ENCODE results near the gene LINC01488. TPM values are rescaled to one million over a fixed set of nuclear protein-coding genes. Genes with fewer than 3 reads are reported as not detected.

LINC01488 gene
- total RNA-seq, 2 experiments from 2014 or later: not detected

DNA sequence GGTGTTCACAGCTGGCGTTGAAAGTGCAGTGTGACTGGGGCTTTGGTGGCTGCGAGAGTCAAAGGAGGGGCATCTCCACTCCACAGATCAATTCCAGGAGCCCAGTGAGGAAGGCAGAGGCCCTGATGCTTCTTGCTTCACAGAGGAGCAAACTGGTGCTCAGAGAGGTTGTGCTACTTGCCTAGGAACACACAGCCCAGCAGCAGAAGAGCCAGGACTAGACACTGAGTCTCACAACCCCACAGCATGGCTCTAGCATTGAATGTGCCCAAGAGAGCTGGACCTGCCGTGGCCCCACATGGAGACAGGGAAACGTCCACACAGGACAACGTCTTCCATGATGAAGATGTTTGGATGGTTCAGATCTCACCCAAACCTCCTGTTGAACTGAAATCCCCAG lies 33.3 kb downstream of the LINC01488 start:
- no peak for ATAC-seq (ENCODE audit: low read depth)
- Mint-ChIP-seq H3K4me1 (no peaks in the 10 kb centered on the region), H3K36me3 (peaks cover 2% of the 10 kb centered on the region), H3K27me3 (peaks cover 4% of the 10 kb centered on the region), H3K27ac (no peak overlapping the region), H3K9me3 (peaks cover 11% of the 10 kb centered on the region), H3K4me3 (no peak overlapping the region)
- POLR2A ChIA-PET: no interaction called here
- no peak for DNase-seq

DNA sequence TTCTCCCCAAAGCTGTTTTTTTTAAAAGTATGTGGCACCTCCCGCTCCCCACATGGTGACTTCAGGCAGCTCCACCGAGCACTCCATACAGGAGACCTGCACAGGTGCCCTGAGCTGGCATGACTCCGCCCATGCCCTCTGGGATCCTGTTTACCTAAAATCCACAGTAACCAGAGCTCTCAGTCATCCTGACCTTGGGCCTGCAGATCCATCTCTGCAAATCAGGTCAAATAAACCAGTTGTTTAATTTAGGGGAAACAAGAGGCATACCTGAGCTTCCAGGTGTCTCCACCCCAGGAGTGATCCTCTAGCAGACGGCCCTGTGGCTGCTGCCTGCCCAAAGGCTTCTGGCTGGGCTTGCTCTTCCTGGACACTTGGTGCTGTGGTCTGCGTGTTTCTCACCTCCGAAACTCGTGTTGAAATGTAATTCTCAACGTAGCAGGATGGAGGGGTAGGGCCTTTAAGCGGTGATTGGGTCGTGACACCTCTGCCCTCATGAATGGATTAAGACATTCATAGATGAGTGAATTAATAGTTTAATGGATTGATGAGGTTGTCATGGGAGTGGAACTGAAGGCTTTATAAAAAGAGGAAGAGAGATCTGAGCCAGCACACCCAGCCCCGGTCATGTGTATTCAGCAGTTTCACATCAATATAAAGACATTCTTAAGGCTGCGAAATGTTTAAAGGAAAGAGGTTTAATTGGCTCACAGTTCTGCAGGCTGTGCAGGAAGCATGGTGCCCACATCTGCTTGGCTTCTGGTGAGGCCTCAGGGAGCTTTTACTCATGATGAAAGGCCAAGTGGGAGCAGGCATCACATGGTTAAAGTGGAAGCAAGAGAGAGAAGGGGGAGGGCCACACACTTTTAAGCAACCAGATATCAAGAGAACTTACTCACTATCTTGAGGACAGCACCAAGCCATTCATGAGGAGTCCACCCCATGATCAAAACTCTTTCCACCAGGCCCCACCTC lies 34.1 kb downstream of the LINC01488 start:
- no peaks in the 10 kb centered on the region for H3K4me1 Mint-ChIP-seq
- POLR2A ChIA-PET: no interaction called here
- H3K9me3 Mint-ChIP-seq: peaks cover 11% of the 10 kb centered on the region
- ATAC-seq (ENCODE audit: low read depth): no peak
- H3K36me3 Mint-ChIP-seq: peaks cover 2% of the 10 kb centered on the region
- no peak for DNase-seq
- H3K27me3 Mint-ChIP-seq: peaks cover 4% of the 10 kb centered on the region
- H3K27ac Mint-ChIP-seq: no peak overlapping the region
- H3K4me3 Mint-ChIP-seq: no peak overlapping the region

DNA sequence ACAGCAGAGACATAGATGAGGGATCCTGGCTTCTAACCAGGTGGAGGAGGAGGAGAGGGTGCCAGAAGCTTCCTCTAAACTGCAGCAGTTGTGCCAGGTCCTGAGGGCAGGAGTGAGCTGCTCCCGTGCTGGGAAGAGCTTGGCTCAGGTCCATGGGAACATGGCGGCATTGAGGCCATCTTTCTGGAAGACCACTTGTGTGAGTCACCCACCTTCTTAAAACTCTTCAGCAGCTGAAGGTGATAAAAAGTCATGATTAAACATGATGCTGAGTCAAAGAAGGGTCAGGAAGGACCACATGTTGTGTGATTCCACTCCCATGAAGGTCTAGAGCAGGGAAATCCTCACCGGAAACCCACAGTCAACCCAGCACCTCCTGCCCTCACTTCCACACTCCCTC lies 35.1 kb downstream of the LINC01488 start:
- ATAC-seq (ENCODE audit: low read depth) (no peak), DNase-seq (no peak)
- peaks cover 9% of the 10 kb centered on the region for H3K27me3 Mint-ChIP-seq
- H3K9me3 Mint-ChIP-seq: peaks cover 11% of the 10 kb centered on the region
- POLR2A ChIA-PET: no interaction called here
- H3K4me3 Mint-ChIP-seq: no peak overlapping the region
- H3K36me3 Mint-ChIP-seq: peaks cover 2% of the 10 kb centered on the region
- no peak overlapping the region for H3K27ac Mint-ChIP-seq
- H3K4me1 Mint-ChIP-seq: no peaks in the 10 kb centered on the region

DNA sequence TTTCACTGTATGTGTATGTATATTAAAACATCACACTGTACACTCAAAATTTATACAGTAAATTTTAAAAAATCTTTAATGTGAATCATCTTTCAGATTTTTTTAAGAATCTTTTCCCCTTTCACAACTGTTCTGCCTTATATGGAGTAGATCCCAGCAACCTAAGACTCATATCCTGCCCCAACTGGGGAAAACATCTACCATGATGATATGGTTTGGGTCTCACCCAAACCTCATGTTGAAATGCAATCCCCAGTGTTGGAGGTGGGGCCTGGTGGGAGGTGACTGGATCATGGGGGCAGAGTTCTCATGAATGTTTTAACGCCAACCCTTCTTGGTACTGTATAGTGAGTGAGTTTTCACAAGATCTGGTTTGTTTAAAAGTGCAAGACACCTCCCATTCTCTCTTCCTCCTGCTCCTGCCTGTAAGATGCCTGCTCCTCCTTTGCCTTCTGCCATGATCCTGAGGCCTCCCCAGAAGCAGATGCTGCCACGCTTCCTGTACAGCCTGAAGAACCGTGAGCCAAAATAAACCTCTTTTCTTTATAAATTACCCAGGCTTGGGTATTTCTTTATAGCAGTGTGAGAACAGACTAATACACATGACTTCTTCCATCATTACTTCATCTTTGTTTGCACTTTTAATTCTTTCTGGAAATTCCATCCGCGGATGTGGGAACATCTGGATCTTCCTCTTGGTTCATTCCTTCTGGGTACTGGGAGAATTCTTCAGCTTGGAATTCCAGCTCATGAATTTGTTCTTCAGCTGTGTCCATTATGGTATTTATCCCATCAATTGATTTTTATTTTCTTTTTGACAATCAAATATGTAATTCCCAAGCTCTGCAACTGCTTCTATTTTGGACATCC lies 36.9 kb downstream of the LINC01488 start:
- ATAC-seq (ENCODE audit: low read depth) (no peak), DNase-seq (no peak)
- peaks cover 2% of the 10 kb centered on the region for H3K36me3 Mint-ChIP-seq
- no peak overlapping the region for H3K27ac Mint-ChIP-seq
- H3K9me3 Mint-ChIP-seq: peaks cover 11% of the 10 kb centered on the region
- H3K27me3 Mint-ChIP-seq: peaks cover 9% of the 10 kb centered on the region
- POLR2A ChIA-PET: no interaction called here
- H3K4me1 Mint-ChIP-seq: no peaks in the 10 kb centered on the region
- H3K4me3 Mint-ChIP-seq: no peak overlapping the region

DNA sequence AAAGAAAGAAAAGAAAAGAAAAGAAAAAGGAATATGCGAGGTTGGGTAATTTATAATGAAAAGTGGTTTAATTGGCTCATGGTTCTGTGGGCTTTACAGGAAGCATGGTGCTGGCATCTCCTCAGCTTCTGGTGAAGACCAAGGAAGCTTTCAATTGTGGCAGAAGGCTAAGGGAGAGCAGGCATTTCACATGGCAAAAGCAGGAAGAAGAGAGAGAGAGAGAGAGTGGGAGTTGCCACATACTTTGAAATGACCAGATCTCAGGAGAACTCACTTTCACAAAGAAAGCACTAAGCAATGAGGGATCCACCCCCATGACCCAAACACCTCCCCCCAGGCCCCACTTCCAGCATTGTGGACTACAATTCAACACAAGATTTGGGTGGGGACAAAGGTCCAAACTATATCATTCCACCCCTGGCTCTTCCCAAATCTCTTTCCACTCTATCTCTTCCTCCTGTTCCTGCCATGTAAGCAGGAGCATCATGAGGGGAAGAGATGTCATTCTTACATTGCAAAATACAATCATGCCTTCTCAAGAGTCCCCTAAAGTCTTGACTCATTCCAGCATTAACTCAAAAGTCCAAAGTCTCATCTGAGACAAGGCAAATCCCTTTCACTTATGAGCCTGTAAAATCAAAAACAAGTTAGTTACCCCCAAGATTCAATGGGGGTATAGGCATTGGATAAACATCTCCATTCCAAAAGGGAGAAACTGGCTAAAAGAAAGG lies 38.9 kb downstream of the LINC01488 start:
- H3K27me3 Mint-ChIP-seq: peaks cover 9% of the 10 kb centered on the region
- H3K4me1 Mint-ChIP-seq: no peaks in the 10 kb centered on the region
- no peak for DNase-seq
- H3K4me3 Mint-ChIP-seq: no peak overlapping the region
- POLR2A ChIA-PET: no interaction called here
- ATAC-seq (ENCODE audit: low read depth): no peak
- H3K27ac Mint-ChIP-seq: no peak overlapping the region
- peaks cover 2% of the 10 kb centered on the region for H3K36me3 Mint-ChIP-seq
- H3K9me3 Mint-ChIP-seq: peaks cover 11% of the 10 kb centered on the region

DNA sequence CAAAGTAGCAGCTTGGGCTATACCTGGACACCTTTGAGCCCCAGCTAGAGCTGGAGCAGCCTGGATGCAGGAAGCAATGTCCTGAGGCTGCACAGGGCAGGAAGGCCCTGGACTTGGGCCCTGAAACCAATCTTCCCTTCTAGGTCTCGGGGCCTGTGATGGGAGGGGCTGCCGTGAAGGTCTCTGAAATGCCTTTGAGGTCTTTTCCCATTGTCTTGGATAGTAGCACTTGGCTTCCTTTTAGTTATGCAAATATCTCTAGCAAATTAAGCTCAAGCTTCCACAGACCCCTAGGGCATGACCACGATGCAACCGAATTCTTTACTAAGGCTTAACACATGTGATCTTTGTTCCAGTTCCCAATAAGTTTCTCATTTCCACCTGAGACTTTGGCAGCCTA lies 40.0 kb downstream of the LINC01488 start:
- POLR2A ChIA-PET: no interaction called here
- no peak overlapping the region for H3K27ac Mint-ChIP-seq
- H3K9me3 Mint-ChIP-seq: peaks cover 9% of the 10 kb centered on the region
- no peak for DNase-seq
- peaks cover 2% of the 10 kb centered on the region for H3K36me3 Mint-ChIP-seq
- H3K27me3 Mint-ChIP-seq: peaks cover 7% of the 10 kb centered on the region
- H3K4me1 Mint-ChIP-seq: no peaks in the 10 kb centered on the region
- H3K4me3 Mint-ChIP-seq: no peak overlapping the region
- no peak for ATAC-seq (ENCODE audit: low read depth)

DNA sequence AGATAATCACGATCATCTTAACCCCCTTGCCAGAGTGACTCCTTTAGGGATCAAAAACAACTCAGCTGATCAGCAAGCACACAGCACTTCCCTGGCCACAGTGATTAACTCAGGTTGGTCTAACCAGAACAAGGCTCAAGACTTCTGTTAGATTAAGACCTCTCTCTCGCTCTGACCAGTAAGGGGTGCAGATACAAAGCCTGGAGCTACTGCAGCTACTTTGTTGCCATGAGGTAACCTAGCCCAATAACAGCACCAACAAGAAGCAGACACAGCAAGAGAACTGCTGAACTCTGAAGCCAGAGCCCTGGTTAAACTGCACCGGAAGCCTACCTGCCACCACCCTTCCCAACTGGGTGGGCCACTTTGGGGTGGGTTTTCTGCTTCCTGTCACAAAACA lies 42.0 kb downstream of the LINC01488 start:
- DNase-seq (no peak), ATAC-seq (ENCODE audit: low read depth) (no peak)
- POLR2A ChIA-PET: no interaction called here
- H3K27me3 Mint-ChIP-seq: peaks cover 4% of the 10 kb centered on the region
- no peak overlapping the region for H3K27ac Mint-ChIP-seq
- peaks cover 3% of the 10 kb centered on the region for H3K9me3 Mint-ChIP-seq
- H3K4me3 Mint-ChIP-seq: no peak overlapping the region
- no peaks in the 10 kb centered on the region for H3K4me1 Mint-ChIP-seq
- H3K36me3 Mint-ChIP-seq: no peaks in the 10 kb centered on the region

DNA sequence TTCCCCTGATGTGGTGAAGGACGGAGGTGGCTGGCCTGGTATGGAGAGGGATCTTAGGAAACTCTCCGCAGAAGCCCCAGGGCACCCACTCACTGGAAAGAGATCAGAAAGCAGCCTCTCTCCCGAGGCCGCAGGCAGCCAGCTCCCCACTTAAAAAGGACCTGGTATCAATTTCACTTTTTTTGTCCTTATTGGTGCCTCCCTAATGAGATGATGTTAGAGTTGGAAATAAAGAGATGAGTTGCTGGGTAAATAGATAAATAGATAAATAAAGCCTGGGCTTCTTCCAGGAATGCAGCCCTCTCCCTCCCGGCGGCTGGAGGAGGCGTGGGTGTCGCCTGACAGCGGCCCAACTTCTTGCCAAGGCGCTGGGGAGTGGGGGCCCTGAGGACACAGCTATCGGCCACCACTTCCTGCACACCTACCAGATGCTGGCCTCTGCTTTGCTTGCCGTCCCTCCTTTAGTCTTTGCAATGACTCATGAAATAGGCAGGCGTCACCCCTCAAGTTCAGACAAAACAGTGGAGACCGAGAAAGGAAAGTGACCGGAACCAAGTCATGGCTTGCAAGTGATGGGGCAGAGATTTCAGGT lies 42.9 kb downstream of the LINC01488 start:
- Mint-ChIP-seq H3K27ac (no peak overlapping the region), H3K36me3 (no peaks in the 10 kb centered on the region), H3K9me3 (no peaks in the 10 kb centered on the region), H3K4me3 (no peak overlapping the region), H3K27me3 (peaks cover 4% of the 10 kb centered on the region), H3K4me1 (no peaks in the 10 kb centered on the region)
- no peak for ATAC-seq (ENCODE audit: low read depth)
- POLR2A ChIA-PET: no interaction called here
- no peak for DNase-seq

DNA sequence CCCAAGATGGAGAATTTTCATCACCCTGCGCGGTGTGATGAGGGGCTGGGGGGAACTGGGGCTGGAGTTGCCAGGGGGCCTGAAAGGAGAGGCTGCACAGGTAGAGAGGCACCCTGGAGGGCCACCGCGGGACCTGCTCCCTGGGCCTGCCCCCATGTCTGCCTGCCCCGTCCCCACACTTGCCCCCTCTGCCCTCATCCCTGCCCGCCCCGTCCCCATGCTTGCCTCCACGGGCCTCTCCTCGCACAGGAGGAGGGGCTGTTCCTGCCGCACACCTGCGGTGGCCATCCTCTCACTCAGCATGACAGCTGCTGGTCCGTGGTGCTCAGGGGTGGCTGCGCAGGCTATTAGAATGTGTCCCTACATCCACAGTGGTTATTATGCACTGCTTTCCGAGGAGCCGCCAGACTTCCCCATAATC lies 43.5 kb downstream of the LINC01488 start:
- H3K27ac Mint-ChIP-seq: no peak overlapping the region
- POLR2A ChIA-PET: no interaction called here
- no peaks in the 10 kb centered on the region for H3K36me3 Mint-ChIP-seq
- H3K27me3 Mint-ChIP-seq: peaks cover 6% of the 10 kb centered on the region
- H3K4me1 Mint-ChIP-seq: no peaks in the 10 kb centered on the region
- no peak overlapping the region for H3K4me3 Mint-ChIP-seq
- H3K9me3 Mint-ChIP-seq: no peaks in the 10 kb centered on the region
- DNase-seq (no peak), ATAC-seq (ENCODE audit: low read depth) (no peak)

DNA sequence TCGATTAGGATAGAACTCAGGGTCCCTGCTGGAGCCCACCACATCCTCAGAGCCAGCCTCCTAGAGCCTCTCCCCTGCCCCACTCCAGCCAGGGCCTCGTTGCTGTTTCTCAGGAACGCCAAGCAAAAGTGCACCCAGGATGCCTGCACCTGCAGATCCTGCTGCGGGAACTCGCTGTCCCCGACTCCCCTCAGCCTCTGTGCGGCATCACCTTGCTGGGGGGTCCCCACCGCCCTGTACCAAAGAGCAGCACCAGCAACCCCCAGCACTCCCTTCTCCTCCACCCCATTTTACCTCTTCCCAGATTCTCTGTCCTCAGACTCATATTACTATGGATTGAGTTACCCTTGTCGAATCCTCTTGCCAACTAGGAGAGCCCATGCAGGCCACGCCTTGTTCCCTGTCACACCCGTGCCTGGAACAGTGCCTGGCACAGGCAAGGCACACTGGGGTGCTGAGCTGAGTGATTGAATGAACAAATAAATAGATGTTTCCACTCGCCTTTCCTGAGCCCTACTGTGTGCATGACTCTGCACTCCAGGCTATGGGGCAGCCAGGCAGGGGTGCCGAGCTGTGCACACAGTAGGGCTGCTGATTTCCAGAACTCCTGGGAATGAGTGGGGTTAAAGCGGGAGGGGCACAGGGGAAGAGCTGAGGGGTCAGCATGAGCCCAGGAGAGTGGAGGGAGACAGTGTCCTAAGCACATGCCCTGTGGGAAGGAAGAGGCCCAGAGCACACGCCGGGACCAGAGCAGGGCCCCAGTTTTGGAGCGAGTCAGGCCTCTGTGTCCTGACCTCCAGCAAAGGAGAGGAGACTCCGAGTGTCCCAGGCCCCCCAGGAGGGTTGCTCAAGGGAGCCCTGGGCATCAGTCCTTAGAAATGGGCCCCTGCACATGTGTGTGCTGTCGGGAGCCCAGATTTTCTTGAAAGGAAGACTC lies 44.3 kb downstream of the LINC01488 start:
- POLR2A ChIA-PET: no interaction called here
- H3K27ac Mint-ChIP-seq: no peak overlapping the region
- H3K36me3 Mint-ChIP-seq: no peaks in the 10 kb centered on the region
- no peaks in the 10 kb centered on the region for H3K9me3 Mint-ChIP-seq
- no peak overlapping the region for H3K4me3 Mint-ChIP-seq
- no peaks in the 10 kb centered on the region for H3K4me1 Mint-ChIP-seq
- DNase-seq (no peak), ATAC-seq (ENCODE audit: low read depth) (no peak)
- H3K27me3 Mint-ChIP-seq: peaks cover 11% of the 10 kb centered on the region

DNA sequence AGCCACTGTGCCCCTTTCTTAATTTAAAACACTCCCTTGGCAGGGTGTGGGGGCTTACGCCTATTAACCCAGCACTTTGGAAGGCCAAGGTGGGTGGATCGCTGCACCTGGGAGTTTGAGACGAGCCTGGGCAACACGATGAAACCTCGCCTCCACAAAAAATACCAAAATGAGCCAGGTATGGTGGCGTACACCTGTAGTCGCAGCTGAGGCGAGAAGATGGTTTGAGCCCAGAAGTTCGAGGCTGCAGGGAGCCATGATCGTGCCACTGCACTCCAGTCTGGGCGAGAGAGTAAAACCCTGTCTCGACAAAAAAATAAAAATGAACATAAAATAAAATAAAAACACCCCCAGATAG lies 45.0 kb downstream of the LINC01488 start:
- H3K36me3 Mint-ChIP-seq: no peaks in the 10 kb centered on the region
- no peak overlapping the region for H3K27ac Mint-ChIP-seq
- no peaks in the 10 kb centered on the region for H3K4me1 Mint-ChIP-seq
- H3K27me3 Mint-ChIP-seq: peaks cover 11% of the 10 kb centered on the region
- POLR2A ChIA-PET: no interaction called here
- H3K9me3 Mint-ChIP-seq: no peaks in the 10 kb centered on the region
- DNase-seq (no peak), ATAC-seq (ENCODE audit: low read depth) (no peak)
- no peak overlapping the region for H3K4me3 Mint-ChIP-seq

DNA sequence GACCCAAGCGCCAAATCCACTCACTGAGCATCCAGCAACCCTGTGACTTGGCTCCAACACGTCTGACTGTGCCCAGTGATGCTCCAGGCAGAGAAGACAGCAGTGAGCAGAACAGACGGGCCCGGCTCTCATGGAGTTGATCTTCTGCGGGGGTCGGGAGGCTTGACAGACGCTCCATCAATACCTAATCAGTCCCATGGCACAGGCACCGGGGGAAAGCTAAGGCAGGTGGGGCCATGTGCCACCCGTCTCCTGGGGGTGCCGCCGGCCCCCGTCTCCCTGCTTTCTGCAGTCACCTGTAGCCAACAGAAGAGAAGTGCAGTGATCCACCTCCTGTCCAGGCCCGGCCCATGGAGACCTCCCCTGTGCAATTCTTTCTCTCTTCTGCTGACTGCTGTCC lies 47.5 kb downstream of the LINC01488 start:
- Mint-ChIP-seq H3K4me1 (no peaks in the 10 kb centered on the region), H3K36me3 (no peaks in the 10 kb centered on the region), H3K27me3 (peaks cover 21% of the 10 kb centered on the region), H3K4me3 (no peak overlapping the region), H3K9me3 (no peaks in the 10 kb centered on the region), H3K27ac (no peak overlapping the region)
- no peak for ATAC-seq (ENCODE audit: low read depth)
- POLR2A ChIA-PET: no interaction called here
- no peak for DNase-seq

Data from activated naive CD8-positive, alpha-beta T cell treated with anti-CD3 and anti-CD28 coated beads, Interleukin-2, amount 10 ng/mL, durations not matched to agents 7 days and 5 days (primary cell).